HepG2 (cell line): ENCODE results near the gene TMPO. TPM values are rescaled to one million over a fixed set of nuclear protein-coding genes. Genes with fewer than 3 reads are reported as not detected.

Experiments used
- FOXA1 ChIP-seq, 2 experiments: fragments of 450-650 bp in 1 of 2; sonication (generic) in 1 of 2; formaldehyde crosslinking in 1 of 2; IDR thresholded peaks; 2 replicates each; pipeline versions ENCODE4 v1.4.0 to v1.6.1; 2016 to 2020; ENCODE audit warnings: missing genetic modification reagents in 1 of 2
- HIC2 ChIP-seq: sonication (generic); formaldehyde crosslinking; IDR thresholded peaks from 2 replicates; pipeline ENCODE4 v1.9.0; 2022; ENCODE audit warnings: low read depth, missing genetic modification reagents
- JUNB ChIP-seq: sonication (generic); formaldehyde crosslinking; IDR thresholded peaks from 2 replicates; pipeline ENCODE4 v1.8.0; 2022; ENCODE audit warnings: missing genetic modification reagents, mild to moderate bottlenecking, borderline replicate concordance
- RARG ChIP-seq: sonication (generic); formaldehyde crosslinking; IDR thresholded peaks from 2 replicates; pipeline ENCODE4 v1.4.0; 2020; ENCODE audit warnings: low read depth, mild to moderate bottlenecking, missing genetic modification reagents
- SOX13 ChIP-seq, 3 experiments: fragments of 450-650 bp in 1 of 3; sonication (generic) in 1 of 3; formaldehyde crosslinking in 1 of 3; IDR thresholded peaks in 2 of 3; conservative IDR thresholded peaks in 1 of 3; 2 replicates each; pipeline versions ENCODE4 v1.5.0 to v1.6.1; 2016 to 2020; ENCODE audit warnings: antibody characterized with exemption in 1 of 3, mild to moderate bottlenecking in 1 of 3, missing compliant biosample characterization in 1 of 3, missing genetic modification reagents in 1 of 3, moderate library complexity in 1 of 3
- ZNF143 ChIP-seq: sonication (generic); formaldehyde crosslinking; IDR thresholded peaks from 2 replicates; pipeline ENCODE4 v1.4.0; 2020; ENCODE audit warnings: missing genetic modification reagents
- ZNF225 ChIP-seq: sonication (generic); formaldehyde crosslinking; IDR thresholded peaks from 2 replicates; pipeline ENCODE4 v1.4.0; 2020; ENCODE audit warnings: mild to moderate bottlenecking, missing genetic modification reagents
- ZNF280D ChIP-seq: sonication (generic); formaldehyde crosslinking; IDR thresholded peaks from 2 replicates; pipeline ENCODE4 v1.5.1; 2020; ENCODE audit warnings: mild to moderate bottlenecking, missing genetic modification reagents
- ZNF431 ChIP-seq: sonication (generic); formaldehyde crosslinking; IDR thresholded peaks from 2 replicates; pipeline ENCODE4 v1.9.0; 2022; ENCODE audit warnings: missing genetic modification reagents, low read depth, mild to moderate bottlenecking, borderline replicate concordance
- ZNF580 ChIP-seq: IDR thresholded peaks from 2 replicates; pipeline ENCODE4 v1.6.1; 2016; ENCODE audit warnings: low read depth, borderline replicate concordance
- ZNF737 ChIP-seq: sonication (generic); formaldehyde crosslinking; IDR thresholded peaks from 2 replicates; pipeline ENCODE4 v1.5.0; 2020; ENCODE audit warnings: missing genetic modification reagents, mild to moderate bottlenecking, borderline replicate concordance
- ZNF800 ChIP-seq: sonication (generic); formaldehyde crosslinking; IDR thresholded peaks from 2 replicates; pipeline ENCODE4 v1.4.0; 2020; ENCODE audit warnings: missing genetic modification reagents
- polyA plus RNA-seq, 8 experiments: library from polyadenylated mRNA; depleted of rRNA in 3 of 8; stranded (reverse) in 7 of 8; unstranded in 1 of 8; fragments of >200 nt; fragmentation: Illumina TruSeq in 4 of 8; extraction: Trizol in 4 of 8; gene quantifications; 2 replicates each; pipeline versions ENCODE4 v1.2.1 to v1.2.3, GENCODE V29; 2011 to 2016; ENCODE audit warnings: low read depth in 4 of 8, missing spikeins in 1 of 8, mixed read lengths in 1 of 8; ENCODE audit not compliant: insufficient read depth in 1 of 8
- total RNA-seq, 5 experiments: library from RNA; depleted of rRNA; stranded (reverse); fragments of >200 nt; fragmentation: Illumina TruSeq; extraction: Trizol; gene quantifications; 2 replicates each; pipeline ENCODE4 v1.2.3, GENCODE V29; 2016; ENCODE audit warnings: low read depth in 1 of 5
- TF ChIP-seq, protein P1 (sequence below): sonication (generic); formaldehyde crosslinking; IDR thresholded peaks from 2 replicates; pipeline ENCODE4 v1.9.0; 2021; ENCODE audit warnings: mild to moderate bottlenecking, missing genetic modification reagents

The TMPO gene
- total and polyA plus RNA-seq, 2 of the 13 experiments (the other 11 are each of a cell fraction or from before 2014, with no cell fraction given): 24.2 to 167 TPM

- TF ChIP-seq HIC2 (CRISPR knock-in tag) (no peak), SOX13 (IDR thresholded peaks at IDR 0.05) (0 out of 2 replicates have a peak, but pooled peaks have one; percentile 49), SOX13 (CRISPR knock-in tag; conservative IDR thresholded peaks at IDR 0.05 in 1 of 2, IDR thresholded peaks at IDR 0.05 in 1 of 2) (peak in 1 of 2 experiments; percentile 92; a peak in 2 of 4 replicates), ZNF737 (no peak), RARG (CRISPR knock-in tag) (no peak), FOXA1 (IDR thresholded peaks at IDR 0.05) (no peak), FOXA1 (CRISPR knock-in tag; IDR thresholded peaks at IDR 0.05) (0 out of 2 replicates have a peak, but pooled peaks have one; percentile 36), ZNF800 (CRISPR knock-in tag) (no peak), ZNF143 (CRISPR knock-in tag) (no peak), ZNF431 (CRISPR knock-in tag) (no peak), JUNB (no peak), ZNF225 (CRISPR knock-in tag) (no peak), ZNF580 (CRISPR knock-in tag) (no peak), ZNF280D (no peak)
- TF ChIP-seq, protein P1, sequence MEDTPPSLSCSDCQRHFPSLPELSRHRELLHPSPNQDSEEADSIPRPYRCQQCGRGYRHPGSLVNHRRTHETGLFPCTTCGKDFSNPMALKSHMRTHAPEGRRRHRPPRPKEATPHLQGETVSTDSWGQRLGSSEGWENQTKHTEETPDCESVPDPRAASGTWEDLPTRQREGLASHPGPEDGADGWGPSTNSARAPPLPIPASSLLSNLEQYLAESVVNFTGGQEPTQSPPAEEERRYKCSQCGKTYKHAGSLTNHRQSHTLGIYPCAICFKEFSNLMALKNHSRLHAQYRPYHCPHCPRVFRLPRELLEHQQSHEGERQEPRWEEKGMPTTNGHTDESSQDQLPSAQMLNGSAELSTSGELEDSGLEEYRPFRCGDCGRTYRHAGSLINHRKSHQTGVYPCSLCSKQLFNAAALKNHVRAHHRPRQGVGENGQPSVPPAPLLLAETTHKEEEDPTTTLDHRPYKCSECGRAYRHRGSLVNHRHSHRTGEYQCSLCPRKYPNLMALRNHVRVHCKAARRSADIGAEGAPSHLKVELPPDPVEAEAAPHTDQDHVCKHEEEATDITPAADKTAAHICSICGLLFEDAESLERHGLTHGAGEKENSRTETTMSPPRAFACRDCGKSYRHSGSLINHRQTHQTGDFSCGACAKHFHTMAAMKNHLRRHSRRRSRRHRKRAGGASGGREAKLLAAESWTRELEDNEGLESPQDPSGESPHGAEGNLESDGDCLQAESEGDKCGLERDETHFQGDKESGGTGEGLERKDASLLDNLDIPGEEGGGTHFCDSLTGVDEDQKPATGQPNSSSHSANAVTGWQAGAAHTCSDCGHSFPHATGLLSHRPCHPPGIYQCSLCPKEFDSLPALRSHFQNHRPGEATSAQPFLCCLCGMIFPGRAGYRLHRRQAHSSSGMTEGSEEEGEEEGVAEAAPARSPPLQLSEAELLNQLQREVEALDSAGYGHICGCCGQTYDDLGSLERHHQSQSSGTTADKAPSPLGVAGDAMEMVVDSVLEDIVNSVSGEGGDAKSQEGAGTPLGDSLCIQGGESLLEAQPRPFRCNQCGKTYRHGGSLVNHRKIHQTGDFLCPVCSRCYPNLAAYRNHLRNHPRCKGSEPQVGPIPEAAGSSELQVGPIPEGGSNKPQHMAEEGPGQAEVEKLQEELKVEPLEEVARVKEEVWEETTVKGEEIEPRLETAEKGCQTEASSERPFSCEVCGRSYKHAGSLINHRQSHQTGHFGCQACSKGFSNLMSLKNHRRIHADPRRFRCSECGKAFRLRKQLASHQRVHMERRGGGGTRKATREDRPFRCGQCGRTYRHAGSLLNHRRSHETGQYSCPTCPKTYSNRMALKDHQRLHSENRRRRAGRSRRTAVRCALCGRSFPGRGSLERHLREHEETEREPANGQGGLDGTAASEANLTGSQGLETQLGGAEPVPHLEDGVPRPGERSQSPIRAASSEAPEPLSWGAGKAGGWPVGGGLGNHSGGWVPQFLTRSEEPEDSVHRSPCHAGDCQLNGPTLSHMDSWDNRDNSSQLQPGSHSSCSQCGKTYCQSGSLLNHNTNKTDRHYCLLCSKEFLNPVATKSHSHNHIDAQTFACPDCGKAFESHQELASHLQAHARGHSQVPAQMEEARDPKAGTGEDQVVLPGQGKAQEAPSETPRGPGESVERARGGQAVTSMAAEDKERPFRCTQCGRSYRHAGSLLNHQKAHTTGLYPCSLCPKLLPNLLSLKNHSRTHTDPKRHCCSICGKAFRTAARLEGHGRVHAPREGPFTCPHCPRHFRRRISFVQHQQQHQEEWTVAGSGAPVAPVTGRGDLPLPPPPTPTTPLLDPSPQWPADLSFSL: no peak
These were observed 44.3 kb downstream of the TMPO start (continued) for GRCh38 chr12:98559666-98560065.
